ENCODE results near the gene GPR17.

DNA sequence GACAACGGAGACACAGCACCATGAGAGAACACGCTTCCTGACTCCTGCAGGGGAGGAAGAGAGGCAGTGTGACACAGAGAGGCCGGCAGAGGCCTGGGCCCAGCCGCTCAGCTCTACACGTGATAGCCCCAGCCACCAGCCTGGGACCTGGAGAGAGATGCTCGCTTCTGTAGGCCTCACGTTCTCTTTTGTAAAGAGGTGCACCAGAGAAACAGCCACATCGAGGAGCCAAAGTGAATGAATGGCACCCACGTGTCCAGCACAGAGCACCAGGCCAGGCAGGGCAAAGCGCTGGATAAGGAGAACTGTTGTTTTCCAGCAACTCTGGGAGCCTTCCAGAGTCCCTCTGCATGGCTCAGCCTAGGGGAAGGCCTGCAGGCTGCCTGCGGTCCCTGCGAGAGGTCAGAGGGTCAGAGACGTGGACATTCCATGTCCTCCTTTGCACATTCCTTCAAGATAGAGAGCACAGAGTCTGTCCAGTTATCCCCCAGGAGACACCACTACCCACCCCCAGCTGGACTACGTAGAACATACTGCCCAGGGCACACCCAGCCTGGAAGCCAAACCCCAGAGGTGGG is 15.2 kb downstream of the GPR17 start:
- TF ChIP-seq, protein P1, sequence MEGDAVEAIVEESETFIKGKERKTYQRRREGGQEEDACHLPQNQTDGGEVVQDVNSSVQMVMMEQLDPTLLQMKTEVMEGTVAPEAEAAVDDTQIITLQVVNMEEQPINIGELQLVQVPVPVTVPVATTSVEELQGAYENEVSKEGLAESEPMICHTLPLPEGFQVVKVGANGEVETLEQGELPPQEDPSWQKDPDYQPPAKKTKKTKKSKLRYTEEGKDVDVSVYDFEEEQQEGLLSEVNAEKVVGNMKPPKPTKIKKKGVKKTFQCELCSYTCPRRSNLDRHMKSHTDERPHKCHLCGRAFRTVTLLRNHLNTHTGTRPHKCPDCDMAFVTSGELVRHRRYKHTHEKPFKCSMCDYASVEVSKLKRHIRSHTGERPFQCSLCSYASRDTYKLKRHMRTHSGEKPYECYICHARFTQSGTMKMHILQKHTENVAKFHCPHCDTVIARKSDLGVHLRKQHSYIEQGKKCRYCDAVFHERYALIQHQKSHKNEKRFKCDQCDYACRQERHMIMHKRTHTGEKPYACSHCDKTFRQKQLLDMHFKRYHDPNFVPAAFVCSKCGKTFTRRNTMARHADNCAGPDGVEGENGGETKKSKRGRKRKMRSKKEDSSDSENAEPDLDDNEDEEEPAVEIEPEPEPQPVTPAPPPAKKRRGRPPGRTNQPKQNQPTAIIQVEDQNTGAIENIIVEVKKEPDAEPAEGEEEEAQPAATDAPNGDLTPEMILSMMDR (conservative IDR thresholded peaks at IDR 0.05; ENCODE audit: low read depth, low read length): no peak
- no peak for TF ChIP-seq EZH2 (IDR thresholded peaks at IDR 0.05; ENCODE audit: low read length, unreplicated experiment)

All from PC-3 (cell line).